Lower leg skin (tissue), 3 donors: Measurements from ENCODE around the gene TWF1.

ENCODE experiments used
- POLR2A ChIP-seq, 2 donors: fragments of 450-650 bp; IDR thresholded peaks; one replicate each; pipeline ENCODE4 v1.6.1; 2016 to 2017; ENCODE audit warnings: antibody characterized with exemption in 2 of 2, mild to moderate bottlenecking in 1 of 2, moderate library complexity in 1 of 2
- TF ChIP-seq, protein P1 (sequence below), 3 donors: fragments of 450-650 bp; IDR thresholded peaks; one replicate each; pipeline ENCODE4 v1.5.1; 2016; ENCODE audit warnings: antibody characterized with exemption in 3 of 3, mild to moderate bottlenecking in 3 of 3, moderate library complexity in 2 of 3

DNA sequence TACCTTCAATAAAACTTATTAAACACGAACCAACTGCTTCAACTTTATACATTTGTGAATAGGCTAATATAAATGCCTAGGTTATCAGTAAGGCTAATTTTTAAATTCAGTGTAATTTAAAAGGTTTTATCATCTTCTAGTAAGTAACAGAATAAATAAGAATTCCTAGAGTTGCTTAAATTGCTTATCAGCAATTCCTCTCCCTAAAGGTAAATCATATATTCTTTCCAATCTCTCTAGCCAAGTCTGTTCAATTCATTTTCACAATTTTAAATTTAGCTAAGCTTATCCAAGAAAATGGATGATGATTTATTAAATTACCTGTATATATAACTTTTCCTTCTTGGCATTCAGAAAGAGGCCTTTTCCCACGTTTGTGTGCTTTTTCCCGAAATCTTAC is 52.1 kb downstream of the TWF1 start:
- TF ChIP-seq, protein P1, sequence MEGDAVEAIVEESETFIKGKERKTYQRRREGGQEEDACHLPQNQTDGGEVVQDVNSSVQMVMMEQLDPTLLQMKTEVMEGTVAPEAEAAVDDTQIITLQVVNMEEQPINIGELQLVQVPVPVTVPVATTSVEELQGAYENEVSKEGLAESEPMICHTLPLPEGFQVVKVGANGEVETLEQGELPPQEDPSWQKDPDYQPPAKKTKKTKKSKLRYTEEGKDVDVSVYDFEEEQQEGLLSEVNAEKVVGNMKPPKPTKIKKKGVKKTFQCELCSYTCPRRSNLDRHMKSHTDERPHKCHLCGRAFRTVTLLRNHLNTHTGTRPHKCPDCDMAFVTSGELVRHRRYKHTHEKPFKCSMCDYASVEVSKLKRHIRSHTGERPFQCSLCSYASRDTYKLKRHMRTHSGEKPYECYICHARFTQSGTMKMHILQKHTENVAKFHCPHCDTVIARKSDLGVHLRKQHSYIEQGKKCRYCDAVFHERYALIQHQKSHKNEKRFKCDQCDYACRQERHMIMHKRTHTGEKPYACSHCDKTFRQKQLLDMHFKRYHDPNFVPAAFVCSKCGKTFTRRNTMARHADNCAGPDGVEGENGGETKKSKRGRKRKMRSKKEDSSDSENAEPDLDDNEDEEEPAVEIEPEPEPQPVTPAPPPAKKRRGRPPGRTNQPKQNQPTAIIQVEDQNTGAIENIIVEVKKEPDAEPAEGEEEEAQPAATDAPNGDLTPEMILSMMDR (IDR thresholded peaks at IDR 0.05): no peak
- TF ChIP-seq POLR2A (IDR thresholded peaks at IDR 0.05): no peak
